Muscle layer of duodenum (tissue), 2 donors: Measurements from ENCODE around the gene PLCG1.
A peak's percentile ranks its signal among the peaks of the same experiment; 100 is the strongest.

ENCODE experiments used
- H3K27ac ChIP-seq: one replicate; pipeline ENCODE4 v1.7.0; 2013; ENCODE audit warnings: mild to moderate bottlenecking, low read length
- H3K27me3 ChIP-seq: one replicate; pipeline ENCODE4 v1.7.0; 2013; ENCODE audit warnings: low read depth, mild to moderate bottlenecking, control low read depth, low read length
- H3K36me3 ChIP-seq, 2 donors: one replicate each; pipeline ENCODE4 v1.7.0; 2013; ENCODE audit warnings: low read length in 2 of 2, control low read depth in 1 of 2, mild to moderate bottlenecking in 1 of 2; ENCODE audit not compliant: insufficient read depth in 2 of 2, control insufficient read depth in 1 of 2
- H3K4me1 ChIP-seq, 2 donors: one replicate each; pipeline ENCODE4 v1.7.0; 2013; ENCODE audit warnings: low read length in 2 of 2, mild to moderate bottlenecking in 2 of 2, control low read depth in 1 of 2, moderate library complexity in 1 of 2; ENCODE audit not compliant: insufficient read depth in 2 of 2, control insufficient read depth in 1 of 2
- H3K4me3 ChIP-seq, 2 donors: one replicate each; pipeline ENCODE4 v1.7.0; 2013; ENCODE audit warnings: low read length in 2 of 2, low read depth in 1 of 2, mild to moderate bottlenecking in 1 of 2
- H3K9me3 ChIP-seq, 2 donors: one replicate each; pipeline ENCODE4 v1.7.0; 2013; ENCODE audit warnings: low read length in 2 of 2, control low read depth in 1 of 2, mild to moderate bottlenecking in 1 of 2; ENCODE audit not compliant: control insufficient read depth in 1 of 2
- donor health status: healthy.

Gene PLCG1

GRCh38 chr20:41137614-41138474, 501 bp downstream of the PLCG1 start:
- H3K4me1 ChIP-seq: peaks cover 4 to 46% of the 10 kb centered on the region in 2 donors
- no peaks in the 10 kb centered on the region for H3K36me3 ChIP-seq
- no peaks in the 10 kb centered on the region for H3K9me3 ChIP-seq
- H3K27ac ChIP-seq: peak overlapping the region; percentile 82
- H3K4me3 ChIP-seq: peak overlapping the region; percentile 73 to 82
- no peaks in the 10 kb centered on the region for H3K27me3 ChIP-seq

GRCh38 chr20:41138475-41139226, 1.3 kb downstream of the PLCG1 start:
- Histone ChIP-seq H3K27ac (peak overlapping the region; percentile 82), H3K4me1 (peaks cover 4 to 51% of the 10 kb centered on the region in 2 donors), H3K9me3 (no peaks in the 10 kb centered on the region), H3K4me3 (peak overlapping the region; percentile 73 to 82), H3K36me3 (no peaks in the 10 kb centered on the region), H3K27me3 (no peaks in the 10 kb centered on the region)

DNA sequence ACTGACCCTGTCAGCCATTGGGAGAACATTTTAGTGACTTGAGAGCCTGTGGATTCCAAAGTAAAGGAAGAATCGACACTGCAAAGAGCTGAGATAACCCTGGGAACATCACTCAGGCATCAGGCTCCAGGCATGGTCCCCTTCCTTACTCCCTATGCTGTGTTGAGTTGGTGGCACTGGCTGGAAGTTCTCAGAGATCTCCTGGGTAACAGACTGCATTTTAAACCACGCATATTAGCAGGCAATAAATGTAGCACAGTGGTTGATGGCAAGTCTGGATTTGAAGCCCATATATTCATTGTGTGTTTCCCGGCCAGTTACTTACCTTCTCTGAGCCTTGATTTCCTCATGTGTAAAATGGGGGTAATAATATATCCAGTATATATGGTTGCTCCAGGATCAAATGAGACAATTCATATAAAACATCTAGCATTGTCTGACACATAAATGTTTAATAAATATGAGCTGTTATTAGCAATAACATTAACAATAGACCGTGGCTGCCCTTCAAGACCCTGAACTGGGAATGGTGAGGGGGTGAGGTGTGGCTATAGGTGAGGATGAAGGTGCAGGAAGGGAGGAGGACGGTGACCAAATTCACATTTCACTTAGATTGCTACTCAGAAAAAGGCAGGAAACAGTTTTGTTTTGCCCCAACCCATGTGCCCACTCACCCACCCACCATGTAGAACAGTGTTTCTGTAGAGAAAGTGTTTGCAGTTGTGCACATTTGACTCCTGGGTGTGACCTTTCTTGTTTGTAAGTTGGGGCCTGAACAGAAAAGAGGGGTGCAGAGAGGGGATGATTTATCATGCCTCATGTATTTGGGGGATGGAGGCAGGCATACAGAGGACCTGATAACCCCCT, 2.1 kb downstream of the PLCG1 start:
- Histone ChIP-seq H3K36me3 (no peaks in the 10 kb centered on the region), H3K4me3 (peak overlapping the region; percentile 73 to 82), H3K27ac (peak overlapping the region; percentile 82), H3K4me1 (peaks cover 4 to 51% of the 10 kb centered on the region in 2 donors), H3K9me3 (no peaks in the 10 kb centered on the region), H3K27me3 (no peaks in the 10 kb centered on the region)

GRCh38 chr20:41140226-41141133, 3.1 kb downstream of the PLCG1 start:
- H3K4me3 ChIP-seq: no peak overlapping the region
- H3K27ac ChIP-seq: peak overlapping the region; percentile 25
- no peaks in the 10 kb centered on the region for H3K9me3 ChIP-seq
- H3K4me1 ChIP-seq: peaks cover 4 to 55% of the 10 kb centered on the region in 2 donors
- H3K36me3 ChIP-seq: no peaks in the 10 kb centered on the region
- no peaks in the 10 kb centered on the region for H3K27me3 ChIP-seq

DNA sequence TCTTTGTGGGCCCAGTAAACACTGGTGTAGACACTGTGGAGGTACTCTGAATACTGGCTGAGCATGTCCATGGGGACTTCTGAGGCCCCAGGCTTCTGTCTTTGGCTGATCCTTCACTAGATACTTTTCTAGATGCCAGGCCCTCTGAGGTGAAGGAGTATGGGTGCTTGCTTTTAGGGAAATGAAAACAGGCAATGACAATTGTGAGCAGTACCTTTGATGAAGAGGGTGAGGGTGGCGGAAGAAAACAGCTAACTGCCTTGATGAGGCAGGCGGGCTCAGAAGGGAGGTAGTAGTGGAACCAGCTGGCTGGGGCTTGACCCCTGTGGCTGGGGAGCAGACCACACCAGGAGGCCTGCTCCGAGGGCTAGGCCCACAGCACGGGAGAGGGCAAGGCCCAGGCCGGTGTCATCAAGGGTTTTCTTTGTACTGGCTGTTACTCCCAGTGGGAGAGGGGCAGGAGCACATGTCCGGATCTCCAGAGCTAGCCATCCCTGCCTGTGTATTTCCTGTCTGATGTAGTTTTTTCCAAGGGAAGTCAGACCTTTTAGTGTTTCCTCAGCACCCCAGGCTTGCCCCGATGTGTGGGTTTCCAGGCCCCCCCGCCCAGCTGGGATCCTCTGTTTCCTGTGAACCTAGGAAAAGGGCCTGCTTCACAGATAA, 3.9 kb downstream of the PLCG1 start:
- Histone ChIP-seq H3K9me3 (no peaks in the 10 kb centered on the region), H3K36me3 (no peaks in the 10 kb centered on the region), H3K4me3 (no peak overlapping the region), H3K27ac (peak overlapping the region; percentile 25), H3K4me1 (peaks cover 4 to 58% of the 10 kb centered on the region in 2 donors), H3K27me3 (no peaks in the 10 kb centered on the region)

DNA sequence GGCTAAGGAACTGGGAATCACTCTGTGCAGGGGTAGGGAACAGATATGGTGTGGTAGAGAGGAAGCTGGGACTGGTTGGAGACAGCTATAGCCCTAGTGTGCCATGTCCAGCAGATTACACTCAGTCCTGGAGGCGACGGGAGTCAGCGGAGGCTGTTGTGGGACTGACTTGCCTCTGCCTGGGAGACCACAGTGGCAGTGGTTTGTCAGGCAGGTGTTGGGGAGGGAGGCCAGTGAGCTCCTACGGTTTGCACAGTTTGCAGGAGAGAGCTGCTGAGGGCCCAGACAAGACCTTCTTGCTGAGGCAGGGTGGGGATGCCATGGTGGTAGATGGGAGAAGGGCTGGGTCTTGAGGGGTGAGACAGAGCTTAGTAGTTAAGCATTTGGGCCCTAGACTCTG, 4.9 kb downstream of the PLCG1 start:
- H3K36me3 ChIP-seq: no peaks in the 10 kb centered on the region
- no peak overlapping the region for H3K4me3 ChIP-seq
- H3K4me1 ChIP-seq: peaks cover 4 to 55% of the 10 kb centered on the region in 2 donors
- no peaks in the 10 kb centered on the region for H3K27me3 ChIP-seq
- peak overlapping the region; percentile 25 for H3K27ac ChIP-seq
- no peaks in the 10 kb centered on the region for H3K9me3 ChIP-seq

DNA sequence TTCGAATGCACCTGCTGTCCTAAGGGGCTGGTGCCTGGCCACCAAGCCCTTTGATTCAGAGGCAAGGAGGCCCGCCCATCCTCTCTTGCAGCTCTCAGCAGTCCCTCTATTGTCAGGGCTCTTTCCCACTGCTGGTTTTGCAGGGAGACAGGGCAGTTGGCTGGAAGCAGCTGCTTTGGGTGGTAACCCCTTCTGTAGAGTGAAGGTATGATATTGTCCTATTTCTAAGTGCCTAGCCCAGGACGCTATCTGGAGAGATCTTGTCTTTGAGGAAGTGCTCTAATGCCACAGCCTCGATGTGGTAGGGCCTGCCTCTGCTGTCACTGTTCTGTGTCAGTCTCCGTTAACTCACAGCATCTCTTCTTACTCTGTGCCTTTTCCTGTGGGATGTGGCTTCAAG, 5.6 kb downstream of the PLCG1 start:
- no peak overlapping the region for H3K4me3 ChIP-seq
- H3K27ac ChIP-seq: no peak overlapping the region
- peaks cover 4 to 57% of the 10 kb centered on the region in 2 donors for H3K4me1 ChIP-seq
- no peaks in the 10 kb centered on the region for H3K9me3 ChIP-seq
- H3K27me3 ChIP-seq: no peaks in the 10 kb centered on the region
- no peaks in the 10 kb centered on the region for H3K36me3 ChIP-seq

DNA sequence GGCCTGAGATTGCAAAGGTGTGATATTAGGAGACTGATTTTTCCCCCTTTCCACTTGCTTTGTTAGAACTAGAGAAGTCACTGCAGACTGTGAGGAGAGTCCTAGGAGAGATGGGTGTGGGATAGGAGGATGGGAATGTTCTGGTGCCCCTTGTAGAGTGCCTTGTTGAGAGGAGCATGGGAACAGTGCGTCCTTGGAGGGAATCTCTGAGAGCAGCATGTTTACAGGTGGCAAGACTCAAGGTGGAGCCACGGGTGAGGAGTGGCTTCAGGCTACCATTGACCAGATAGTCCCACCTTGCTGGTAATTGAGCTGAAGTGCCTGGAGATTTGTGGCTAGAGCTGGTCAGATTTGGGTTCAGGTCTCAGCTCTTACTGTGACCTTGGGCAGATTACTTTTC, 6.0 kb downstream of the PLCG1 start:
- Histone ChIP-seq H3K4me1 (peaks cover 4 to 59% of the 10 kb centered on the region in 2 donors), H3K9me3 (no peaks in the 10 kb centered on the region), H3K27ac (no peak overlapping the region), H3K27me3 (no peaks in the 10 kb centered on the region), H3K36me3 (no peaks in the 10 kb centered on the region), H3K4me3 (no peak overlapping the region)

DNA sequence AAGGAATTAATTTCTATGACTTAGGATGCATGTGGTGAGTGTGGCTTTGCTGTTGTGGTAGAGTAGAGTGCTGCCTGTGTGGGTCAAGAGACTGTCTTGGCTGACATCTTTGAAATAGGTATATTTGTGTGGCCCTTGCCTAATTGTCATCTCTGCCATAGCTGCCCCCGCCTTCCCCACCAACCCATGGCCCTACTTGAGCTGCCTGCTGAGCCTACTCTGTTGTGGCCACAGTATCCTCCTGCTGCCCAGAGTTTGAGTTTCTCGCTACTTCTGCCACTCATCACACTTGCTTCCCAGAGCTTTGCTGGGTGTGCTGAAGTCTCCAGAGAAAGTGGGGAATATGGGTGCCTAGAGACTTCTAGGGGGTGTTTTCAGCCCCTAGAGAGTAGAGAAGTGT, 8.0 kb downstream of the PLCG1 start:
- no peaks in the 10 kb centered on the region for H3K36me3 ChIP-seq
- H3K27ac ChIP-seq: no peak overlapping the region
- no peaks in the 10 kb centered on the region for H3K9me3 ChIP-seq
- no peak overlapping the region for H3K4me3 ChIP-seq
- no peaks in the 10 kb centered on the region for H3K27me3 ChIP-seq
- peaks cover 7 to 40% of the 10 kb centered on the region in 2 donors for H3K4me1 ChIP-seq
